ENCODE measurements around the gene RCOR1.
"Not testable (repeated sequence)": the region's sequence is repeated elsewhere in the genome, so short reads cannot be mapped to it uniquely, and the experiment has no call there.

The RCOR1 gene

DNA sequence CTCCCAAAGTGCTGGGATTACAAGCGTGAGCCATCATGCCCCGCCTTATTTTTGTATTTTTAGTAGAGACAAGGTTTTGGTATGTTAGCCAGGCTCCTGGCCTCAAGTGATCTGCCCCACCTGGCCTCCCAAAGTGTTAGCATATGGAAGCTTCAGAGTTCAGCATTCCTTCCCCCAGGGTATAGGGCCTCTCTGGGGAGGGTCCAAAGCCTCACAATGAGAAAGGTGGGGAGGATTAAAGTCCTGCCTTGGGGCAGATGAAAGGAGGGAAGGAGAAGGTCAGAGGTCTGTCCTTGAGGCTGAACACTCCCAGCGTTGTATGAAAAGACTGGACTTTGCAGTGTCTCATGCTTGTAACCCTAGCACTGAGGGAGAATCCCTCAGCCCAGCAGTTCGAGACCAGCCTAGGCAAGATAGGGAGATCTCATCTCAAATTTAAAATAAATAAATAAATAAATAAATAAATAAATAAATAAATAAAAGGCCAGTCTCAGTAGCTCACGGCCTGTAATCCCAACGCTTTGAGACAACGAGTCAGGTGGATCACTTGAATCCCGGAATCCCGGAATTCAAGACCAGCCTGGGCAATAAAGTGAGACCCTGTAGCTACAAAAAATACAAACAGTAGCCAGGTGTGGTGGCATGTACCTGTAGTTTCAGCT is 22.0 kb upstream of the RCOR1 start:
- no peak for DNase-seq (ENCODE audit: extremely low read depth in 1 of 2, low read depth in 1 of 2)

DNA sequence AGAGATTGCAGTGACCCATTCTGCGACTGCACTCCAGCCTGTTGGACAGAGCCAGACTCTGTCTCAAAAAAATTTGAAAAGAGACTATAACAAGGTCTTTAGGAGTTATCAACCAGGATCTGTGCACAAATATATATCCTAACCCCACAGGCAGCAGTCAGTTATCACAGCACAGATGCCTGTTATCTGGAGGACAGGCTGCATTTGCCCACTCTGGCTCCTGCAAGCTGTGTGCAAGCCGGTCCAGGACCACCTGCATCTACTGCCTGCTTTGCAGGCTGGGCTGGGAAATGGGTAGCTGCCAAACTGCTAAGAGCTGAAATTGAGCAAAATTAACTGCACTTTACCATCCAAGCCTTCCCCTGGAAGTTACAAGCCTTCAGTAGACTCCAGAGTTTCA is 21.4 kb upstream of the RCOR1 start:
- no peak for DNase-seq (ENCODE audit: extremely low read depth in 1 of 2, low read depth in 1 of 2)

DNA sequence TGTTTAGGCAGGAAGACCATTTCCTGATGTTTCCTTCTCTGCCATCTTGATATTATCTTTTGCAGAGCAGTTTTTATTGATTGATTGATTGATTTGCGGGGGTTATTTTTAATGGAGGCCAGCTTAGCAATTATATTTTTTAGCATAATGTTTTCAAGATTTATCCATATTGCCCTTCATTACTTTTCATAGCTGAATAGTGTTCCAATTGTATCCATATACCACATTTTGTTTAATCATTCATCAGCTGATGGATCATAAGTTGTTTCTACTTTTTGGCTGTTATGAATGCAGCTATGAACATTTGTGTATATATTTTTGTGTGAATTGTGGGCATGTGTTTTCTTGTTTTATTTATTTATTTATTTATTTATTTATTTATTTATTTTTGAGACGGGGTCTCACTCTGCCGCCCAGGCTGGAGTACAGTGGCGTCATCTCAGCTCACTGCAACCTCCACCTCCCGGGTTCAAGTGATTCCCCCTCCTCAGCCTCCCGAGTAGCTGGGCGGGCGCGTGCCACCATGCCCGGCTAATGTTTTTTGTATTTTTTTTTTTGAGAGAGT is 20.9 kb upstream of the RCOR1 start:
- no peak for DNase-seq (ENCODE audit: extremely low read depth in 1 of 2, low read depth in 1 of 2)

DNA sequence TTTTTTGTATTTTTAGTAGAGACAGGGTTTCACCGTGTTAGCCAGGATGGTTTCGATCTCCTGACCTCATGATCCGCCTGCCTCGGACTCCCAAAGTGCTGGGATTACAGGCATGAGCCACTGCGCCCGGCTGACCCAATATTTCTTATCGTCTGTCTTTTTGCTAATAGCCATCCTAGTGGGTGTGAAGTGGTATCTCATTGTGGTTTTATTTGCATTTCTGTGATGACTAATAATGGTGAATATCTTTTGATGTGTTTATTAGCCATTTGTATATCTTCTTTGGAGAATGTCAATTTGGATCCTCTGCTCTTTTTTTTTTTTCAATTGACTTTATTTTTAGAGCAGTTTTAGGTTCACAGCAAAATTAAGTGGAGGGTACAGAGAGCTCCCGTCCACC is 19.3 kb upstream of the RCOR1 start:
- DNase-seq (ENCODE audit: extremely low read depth in 1 of 2, low read depth in 1 of 2), result not testable (repeated sequence)

DNA sequence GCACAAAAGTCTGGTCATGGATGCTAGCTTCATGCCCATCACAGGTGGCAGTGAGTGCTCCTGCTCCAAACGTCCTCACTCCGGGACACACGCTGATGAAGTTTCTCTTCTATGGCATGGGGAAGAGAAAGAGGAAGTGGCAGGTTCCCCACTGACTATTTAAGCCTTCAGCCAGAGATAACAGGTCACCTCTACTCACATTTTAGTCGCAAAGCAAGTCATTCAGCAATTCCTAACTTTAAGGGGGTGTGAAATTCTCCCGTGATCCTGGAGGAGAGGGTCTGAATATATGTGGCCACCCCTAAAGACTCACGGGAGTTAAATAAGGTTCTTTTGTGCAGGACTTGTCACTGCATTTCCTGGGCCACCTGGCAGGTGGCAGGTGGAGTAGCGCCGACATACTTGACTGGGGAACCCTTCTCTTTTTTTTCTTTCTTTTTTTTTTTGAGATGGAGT is 18.8 kb upstream of the RCOR1 start:
- no peak for DNase-seq (ENCODE audit: extremely low read depth in 1 of 2, low read depth in 1 of 2)

DNA sequence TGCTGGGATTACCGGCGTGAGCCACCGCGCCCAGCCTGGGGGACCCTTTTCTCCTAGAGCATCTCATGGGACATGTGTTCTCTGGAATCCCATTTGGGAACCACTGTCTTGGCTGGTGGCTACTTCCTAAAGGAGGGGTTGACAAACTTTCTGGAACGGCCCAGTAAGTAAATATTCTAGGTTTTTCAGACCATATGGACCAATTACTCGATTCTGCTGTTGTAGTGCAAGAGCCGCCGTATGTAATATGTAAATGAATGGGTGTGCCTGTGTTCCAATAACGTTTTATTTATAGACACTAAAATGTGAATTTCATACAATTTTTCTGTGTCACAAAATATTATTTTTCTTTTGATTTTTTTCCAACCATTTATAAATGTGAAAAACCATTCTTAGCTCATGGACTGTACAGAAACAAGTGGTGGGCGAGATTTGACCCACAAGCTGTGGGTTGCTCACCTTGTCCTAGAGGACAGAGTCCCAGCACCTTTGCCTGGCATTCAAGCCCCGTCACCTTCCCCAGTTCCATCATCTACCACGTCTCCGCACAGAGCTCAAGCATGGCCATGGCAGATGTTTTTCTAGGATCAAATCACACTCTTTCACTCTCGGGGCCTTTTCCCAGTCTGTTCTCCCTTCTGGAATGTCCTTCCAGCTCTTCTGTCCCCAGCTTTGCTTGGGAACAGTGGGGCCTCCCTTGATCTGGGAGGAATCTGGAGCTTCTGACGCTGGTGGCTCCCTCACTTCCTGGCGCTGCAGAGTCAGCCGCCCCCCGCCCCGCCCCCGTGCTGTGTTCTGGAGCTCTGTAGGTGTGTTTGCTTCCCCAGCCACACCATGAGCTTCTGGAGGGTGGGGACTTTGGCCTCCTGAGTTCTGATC is 17.9 kb upstream of the RCOR1 start:
- DNase-seq (ENCODE audit: extremely low read depth in 1 of 2, low read depth in 1 of 2), result no peak

DNA sequence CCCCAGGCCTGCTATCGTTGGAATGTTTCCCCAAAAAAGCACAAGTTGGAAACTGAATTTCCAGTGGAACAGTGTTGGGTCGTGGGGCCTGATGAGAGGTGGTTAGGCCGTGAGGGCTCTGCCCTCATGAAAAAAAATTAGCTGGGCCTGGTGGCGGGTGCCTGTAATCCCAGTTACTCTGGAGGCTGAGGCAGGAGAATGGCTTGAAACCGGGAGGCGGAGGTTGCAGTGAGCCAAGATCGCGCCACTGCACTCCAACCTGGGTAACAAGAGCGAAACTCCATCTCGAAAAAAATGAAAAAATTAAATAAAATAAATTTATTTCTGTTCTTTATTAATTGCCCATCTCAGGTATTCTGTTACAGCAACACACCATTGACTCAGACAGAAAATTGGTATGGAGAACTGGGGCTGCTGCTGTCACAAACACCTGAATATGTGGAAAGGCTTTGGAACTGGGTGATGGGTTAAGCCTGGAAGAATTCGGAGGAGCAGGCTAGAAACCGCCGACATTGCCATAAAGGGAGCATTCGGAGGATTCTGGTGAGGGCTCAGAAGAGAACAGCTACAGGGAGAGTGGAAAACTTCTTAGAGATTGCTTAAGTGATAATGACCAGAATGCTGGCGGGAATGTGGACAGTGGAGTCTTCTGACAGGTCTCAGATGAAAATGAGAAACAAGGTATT is 17.1 kb upstream of the RCOR1 start:
- DNase-seq (ENCODE audit: extremely low read depth in 1 of 2, low read depth in 1 of 2), result no peak

DNA sequence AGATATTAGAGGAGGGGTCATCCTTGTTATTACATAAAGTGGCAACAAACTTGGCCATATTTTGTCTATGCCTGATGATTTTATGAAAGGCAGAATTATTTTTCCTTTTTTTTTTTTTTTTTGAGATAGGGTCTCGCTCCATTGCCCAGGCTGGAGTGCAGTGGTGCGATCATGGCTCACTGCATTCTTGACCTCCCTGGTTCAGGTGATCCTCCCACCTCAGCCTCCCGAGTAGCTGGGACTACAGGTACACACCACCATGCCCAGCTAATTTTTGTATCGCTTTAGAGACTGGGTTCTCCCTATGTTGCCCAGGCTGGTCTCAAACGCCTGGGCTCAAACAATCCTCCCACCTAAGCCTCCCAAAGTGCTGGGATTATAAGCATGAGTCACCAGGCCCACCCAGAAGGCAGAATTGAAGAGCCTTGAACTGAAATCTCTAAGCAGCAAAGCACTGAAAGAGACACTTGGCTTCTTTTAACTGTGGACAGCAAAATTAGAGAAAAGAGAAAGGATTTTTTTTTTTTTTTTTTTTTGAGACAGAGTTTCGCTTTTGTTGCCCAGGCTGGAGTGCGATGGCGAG is 16.5 kb upstream of the RCOR1 start:
- DNase-seq (ENCODE audit: extremely low read depth in 1 of 2, low read depth in 1 of 2), result not testable (repeated sequence)

DNA sequence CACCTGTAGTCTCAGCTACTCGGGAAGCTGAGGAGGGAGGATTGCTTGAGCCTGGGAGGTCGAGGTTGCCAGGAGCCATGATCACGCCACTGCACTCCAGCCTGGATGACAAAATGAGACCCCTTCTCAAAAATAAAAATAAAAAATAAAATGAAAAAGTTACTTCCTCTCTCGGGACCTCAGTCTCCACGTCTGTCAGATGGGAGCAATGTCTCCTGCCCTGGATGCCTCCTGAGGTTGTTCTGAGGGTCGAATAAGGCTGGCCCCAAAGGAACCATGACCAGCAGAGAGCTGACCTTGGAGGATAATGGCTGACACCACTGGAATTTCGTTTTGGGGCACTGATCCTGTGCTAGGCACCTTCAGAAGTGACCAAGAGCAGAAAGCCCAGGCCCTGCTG is 13.6 kb upstream of the RCOR1 start:
- no peak for DNase-seq (ENCODE audit: extremely low read depth in 1 of 2, low read depth in 1 of 2)

DNA sequence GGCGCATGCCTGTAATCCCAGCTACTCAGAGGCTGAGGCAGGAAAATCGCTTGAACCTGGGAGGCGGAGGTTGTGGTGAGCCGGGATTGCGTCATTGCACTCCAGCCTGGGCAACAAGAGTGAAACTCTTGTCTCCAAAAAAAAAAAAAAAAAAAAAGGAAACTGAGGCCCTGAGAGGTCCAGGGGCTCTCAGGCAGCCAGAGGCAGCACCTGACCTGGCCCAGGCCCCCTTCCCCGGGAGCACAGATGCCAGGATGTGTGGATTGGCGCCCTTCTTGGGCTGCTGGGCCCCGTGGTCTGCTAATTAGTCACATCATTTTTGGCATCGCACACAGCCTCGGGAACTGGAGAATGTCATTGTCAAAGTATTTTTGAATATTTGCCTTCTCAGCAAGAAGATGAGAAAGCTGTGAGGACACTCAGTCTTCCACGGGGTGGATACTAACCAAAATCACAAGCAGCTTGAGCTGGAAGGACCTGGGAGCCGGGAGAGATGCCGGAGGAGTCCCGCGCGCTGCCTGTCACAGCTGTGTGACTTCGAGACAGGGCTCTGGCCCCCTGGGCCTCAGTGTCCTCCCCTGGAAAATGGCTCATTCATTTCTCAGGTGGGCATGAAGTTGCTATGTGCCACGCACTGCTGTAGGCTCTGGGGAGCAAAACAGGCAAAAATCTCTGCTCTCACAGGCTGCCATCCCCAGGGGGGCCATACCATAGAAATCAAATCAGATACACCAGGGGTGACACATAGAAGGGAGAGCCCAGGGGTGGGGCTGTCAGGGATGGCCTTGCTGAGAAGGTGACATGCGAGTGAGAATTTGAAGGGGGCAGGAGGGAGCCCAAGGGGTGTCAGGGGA is 12.5 kb upstream of the RCOR1 start:
- DNase-seq (ENCODE audit: extremely low read depth in 1 of 2, low read depth in 1 of 2), result no peak

DNA sequence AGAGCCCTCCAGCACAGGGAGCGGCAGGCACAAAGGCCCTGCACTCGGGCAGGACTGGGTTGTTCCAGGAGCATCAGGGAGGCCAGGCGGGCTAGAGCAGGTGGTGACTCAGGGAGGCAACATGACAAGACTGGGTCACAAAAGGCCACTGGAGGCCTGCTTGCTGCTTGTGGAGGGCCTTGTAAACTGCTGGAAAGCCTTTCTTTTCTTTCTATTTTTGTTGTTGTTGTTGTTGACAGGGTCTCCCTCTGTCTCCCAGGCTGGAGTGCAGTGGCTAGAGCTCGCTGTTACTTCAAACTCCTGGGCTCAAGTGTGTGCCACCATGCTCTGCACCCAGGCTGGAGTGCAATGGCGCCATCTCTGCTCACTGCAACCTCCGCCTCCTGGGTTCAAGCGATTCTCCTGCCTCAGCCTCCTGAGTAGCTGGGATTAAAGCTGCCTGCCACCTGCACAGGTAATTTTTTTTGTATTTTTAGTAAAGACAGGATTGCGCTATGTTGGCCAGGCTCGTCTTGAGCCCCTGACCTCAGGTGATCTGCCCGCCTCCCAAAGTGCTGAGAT is 11.8 kb upstream of the RCOR1 start:
- DNase-seq (ENCODE audit: extremely low read depth in 1 of 2, low read depth in 1 of 2), result no peak

DNA sequence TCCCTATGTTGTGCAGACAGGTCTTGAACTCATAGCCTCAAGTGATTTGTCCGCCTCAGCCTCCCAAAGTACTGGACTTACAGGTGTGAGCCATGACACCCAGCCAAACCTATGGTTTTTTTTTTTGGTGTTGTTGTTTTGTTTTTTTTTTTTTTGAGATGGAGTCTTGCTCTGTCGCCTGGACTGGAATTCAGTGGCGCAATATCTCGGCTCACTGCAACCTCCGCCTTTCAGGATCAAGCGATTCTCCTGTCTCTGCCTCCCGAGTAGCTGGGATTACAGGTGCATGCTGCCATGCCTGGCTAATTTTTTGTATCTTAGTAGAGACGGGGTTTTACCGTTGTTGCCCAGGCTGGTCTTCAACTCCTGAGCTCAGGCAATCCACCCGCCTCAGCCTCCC is 11.3 kb upstream of the RCOR1 start:
- no peak for DNase-seq (ENCODE audit: extremely low read depth in 1 of 2, low read depth in 1 of 2)

DNA sequence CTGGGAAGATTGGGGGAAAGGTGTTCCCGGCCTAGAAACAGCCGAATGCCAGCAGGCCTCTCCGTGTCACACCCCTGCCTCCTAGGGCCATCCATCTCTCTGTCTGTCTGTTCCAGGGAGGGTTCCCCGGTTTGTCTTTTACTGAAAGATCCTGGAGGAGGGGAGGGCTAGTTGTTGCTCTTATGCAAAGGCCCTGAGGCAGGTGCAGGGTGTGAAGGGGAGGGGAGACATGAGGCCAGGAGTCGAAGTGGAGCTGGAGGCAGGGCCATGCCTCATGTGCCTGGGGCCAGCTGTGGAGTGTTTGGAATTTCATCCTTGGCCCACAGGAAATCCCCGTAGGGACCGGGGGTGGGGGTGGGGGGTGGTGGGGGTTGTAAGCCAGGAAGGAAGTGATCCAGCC is 8.7 kb upstream of the RCOR1 start:
- no peak for DNase-seq (ENCODE audit: extremely low read depth in 1 of 2, low read depth in 1 of 2)

DNA sequence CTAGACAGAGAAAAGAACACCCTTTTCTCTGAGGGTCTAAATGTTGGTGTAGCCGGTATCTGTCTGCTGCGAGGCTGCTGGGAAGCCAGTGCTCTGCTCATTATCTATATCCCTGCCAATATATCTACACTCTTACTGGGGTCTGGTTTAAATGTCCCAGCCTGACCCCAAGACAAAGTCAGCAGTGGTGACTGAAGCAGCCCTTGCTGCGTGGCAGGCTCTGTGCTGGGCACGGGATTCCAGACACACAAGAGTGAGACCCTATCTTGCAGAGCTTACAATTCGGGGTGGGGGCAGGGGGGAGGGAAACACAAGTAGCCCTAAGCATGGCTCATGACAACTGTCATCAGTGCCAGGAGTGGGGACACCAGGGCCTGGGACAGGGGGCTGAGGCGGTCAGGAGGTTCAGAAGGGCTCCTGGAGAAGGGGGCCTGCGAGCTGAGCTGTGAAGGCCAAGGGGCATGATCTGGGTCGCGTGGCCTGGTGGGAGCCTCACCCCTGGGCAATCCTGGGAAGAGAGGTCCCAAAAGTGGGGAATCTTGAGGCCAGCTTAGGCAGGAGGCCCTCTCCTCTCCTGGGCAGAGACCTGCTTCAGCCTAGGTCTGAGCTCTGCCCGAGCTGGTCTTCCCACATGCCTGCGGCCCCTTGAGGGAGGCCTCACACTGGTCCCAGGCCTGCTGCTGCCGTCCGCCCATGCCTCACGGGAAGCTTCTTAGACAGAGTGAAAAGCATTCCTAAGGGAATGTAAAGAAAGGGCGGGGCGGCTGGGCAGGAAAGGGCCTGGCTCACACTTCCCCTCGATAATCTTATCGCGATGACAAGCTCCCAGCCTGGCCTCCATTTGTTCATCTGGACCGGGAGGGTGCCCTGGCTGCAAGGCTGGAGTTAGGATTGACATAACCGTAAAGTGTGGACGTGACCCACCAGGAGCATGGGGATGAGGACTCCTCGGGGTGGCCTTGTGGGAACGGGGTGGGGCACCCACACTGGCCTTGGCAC is 7.3 kb upstream of the RCOR1 start:
- DNase-seq (ENCODE audit: extremely low read depth in 1 of 2, low read depth in 1 of 2), result no peak

DNA sequence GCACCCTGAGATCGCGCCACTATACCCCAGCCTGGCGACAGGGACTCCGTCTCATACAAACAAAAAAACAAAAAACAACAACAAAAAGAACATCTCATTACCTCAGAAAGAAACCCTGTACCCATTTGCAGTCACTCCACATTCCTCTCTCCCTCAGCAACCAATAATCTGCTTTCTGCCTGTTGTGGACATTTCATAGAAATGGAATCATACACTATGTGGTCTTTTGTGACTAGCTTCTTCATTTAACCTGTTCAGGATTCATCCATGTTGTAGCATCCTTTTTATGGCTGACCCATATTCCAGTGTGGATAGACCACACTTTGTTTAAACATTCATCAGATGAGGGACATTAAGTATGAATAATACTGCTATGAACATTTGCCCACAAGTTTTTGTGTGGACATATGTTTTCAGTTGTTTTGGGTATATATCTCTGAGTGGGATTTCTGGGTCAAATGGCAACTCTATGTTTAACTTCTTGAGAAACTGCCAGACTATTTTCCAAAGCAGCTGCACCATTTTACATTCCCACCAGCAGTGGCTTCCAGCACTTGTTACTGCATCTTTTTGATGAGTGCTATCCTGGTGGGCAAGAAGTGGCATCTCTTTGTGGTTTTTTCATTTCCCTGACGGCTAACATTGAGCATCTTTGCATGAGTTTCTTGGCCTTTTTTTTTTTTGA is 5.9 kb upstream of the RCOR1 start:
- DNase-seq (ENCODE audit: extremely low read depth in 1 of 2, low read depth in 1 of 2), result no peak

DNA sequence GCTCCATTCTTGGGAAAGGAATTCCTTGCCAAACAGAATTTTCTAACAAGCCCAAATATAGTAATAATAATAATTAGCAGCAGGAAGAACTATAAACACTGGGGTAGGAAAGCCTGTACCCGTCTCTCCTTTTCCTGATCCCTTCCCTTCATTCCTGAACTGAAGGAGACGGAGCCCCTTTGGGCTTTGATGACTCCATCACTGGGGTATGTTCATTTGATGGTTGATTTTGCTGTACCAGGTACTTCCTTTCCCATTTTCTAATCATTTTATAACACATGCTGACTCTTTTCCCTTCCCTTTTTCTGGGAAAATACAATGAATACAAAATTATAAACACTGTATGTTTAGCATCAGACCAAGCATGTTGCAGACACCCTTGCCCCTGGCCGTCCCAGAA is 3.6 kb upstream of the RCOR1 start:
- no peak for DNase-seq (ENCODE audit: extremely low read depth in 1 of 2, low read depth in 1 of 2)

DNA sequence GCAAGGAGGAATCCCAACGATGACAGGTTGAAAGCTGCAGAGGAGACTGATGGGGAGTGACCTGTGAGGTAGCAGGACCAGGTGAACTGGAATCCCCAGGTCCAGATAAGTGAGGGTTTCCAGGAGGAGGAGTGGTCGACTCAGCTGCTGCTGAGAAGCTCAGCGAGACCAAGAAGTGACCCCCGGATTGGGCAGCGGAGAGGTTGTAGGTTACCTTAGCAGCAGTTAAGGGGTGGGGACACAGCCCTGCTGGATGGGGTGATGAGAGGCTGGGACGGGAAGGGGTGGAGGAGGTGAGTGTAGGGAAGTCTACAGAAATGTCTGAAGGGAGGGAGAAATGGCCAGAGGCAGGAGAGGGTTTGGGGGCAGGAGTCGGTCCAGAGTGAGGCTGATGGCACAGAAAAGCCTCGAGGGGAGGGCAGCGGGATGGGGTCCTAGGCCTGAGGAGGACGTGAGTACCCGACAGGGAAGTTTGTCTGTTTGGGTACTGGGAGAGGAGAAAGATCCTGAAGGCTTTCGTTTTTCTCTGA is 2.6 kb upstream of the RCOR1 start:
- DNase-seq (ENCODE audit: extremely low read depth in 1 of 2, low read depth in 1 of 2), result no peak

DNA sequence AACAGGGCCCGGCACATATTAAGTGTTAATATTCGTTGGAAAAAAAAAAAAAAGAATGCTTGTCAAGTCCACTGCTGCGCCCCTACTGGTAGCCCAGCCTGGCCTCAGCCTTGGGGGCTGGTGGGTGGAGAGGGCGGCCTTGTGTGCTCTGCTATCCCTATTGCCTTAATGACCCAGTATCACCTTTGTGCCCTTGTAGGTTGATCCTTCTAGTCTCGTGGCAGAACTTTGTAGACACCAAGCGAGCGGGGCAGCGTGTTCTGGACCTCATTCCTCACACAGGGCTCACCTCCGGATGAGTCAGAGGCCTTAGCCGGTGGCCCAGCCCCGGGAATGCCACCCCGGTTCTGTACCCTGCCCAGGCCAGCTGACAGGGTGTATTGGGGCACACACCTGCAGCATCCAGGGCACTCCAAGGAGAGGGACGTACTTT is 1.8 kb upstream of the RCOR1 start:
- DNase-seq (ENCODE audit: extremely low read depth in 1 of 2, low read depth in 1 of 2), result no peak
